GM19035 (cell line): Measurements from ENCODE around the gene RETREG1.
A peak's percentile ranks its signal among the peaks of the same experiment; 100 is the strongest.
"Not testable (repeated sequence)": the region's sequence is repeated elsewhere in the genome, so short reads cannot be mapped to it uniquely, and the experiment has no call there.

ENCODE experiments used
- ATAC-seq: cut with Tn5 transposase; IDR thresholded peaks from one replicate; pipeline ENCODE4 v1.9.1; 2021; ENCODE audit not compliant: unreplicated experiment

Gene RETREG1

DNA sequence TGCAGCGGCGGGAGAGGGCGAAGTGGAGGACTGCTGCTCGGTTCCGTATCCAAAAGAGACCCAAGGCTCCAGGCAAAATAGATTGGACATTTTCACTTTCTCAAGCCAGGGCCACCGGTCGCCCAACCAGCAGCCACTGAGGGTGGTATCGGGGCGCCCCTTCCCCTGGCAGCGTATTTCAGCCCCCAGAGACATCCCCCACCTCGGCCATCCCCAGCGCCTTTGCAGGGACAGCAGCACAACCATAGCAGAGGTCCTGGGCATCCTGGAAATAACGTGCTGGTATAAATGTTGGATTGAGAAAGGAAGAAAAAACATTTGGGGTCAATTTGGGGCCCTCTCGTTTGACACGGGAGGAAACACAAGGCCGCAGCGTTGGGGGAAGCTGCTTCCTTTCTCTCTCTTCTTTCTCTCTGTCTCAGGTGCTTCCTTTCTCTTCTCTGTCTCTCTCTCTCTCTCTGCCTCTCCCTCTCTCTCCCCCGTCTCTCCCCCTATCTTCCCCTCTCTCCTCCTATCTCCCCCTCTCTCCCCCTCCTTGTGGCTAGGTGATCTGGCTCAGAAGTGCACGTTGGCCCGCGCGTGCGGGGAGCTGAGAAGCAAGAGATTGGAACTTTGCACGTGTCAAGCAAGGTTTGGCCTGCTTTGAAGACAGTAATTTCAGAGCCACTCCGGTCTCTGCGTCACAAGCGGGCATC, 624 bp upstream of the RETREG1 start:
- ATAC-seq: peak; percentile 5

GRCh38 chr5:16615741-16616535, 859 bp downstream of the RETREG1 start:
- ATAC-seq: no peak

DNA sequence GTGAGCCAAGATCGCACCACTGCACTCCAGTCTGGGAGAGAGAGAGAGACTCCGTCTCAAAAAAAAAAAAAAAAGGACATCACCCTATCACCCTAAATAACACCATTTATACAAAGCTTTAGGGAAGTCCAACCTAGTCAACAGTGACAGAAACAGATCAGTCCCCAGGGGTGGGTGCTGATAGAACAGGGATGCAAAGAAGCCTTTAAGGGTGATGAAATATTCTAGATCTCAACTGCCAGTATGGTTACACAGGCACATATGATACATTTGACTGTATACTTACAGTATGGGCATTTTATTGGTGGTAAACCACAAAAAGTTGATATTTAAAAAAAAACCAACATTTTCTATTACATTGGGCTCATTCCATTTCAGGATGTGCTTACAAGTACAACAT, 4.8 kb downstream of the RETREG1 start:
- ATAC-seq: no peak

GRCh38 chr5:16610896-16611295, 5.9 kb downstream of the RETREG1 start:
- not testable (repeated sequence) for ATAC-seq

GRCh38 chr5:16609412-16609811, 7.4 kb downstream of the RETREG1 start:
- ATAC-seq: no peak

GRCh38 chr5:16606628-16607027, 10.2 kb downstream of the RETREG1 start:
- ATAC-seq: no peak

GRCh38 chr5:16603701-16604100, 13.1 kb downstream of the RETREG1 start:
- no peak for ATAC-seq

DNA sequence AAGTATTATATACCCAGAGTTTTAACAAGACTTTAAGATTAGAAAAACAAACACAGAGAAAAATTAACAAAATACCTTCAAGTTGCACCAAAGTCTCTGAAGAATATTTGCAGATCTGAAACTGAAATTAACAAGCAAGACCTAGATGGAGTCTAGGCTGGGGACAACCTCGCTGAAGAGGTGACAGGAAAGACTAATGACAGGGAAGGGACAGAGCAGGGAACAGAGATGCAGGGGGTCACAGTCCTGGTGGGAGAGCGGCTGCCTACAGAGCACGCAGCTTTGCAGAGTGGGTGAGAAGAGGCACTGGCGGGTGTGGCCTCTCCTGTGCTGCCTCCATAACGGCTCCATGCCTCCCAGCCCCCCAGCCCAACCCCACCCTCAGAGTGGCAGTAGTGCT, 13.5 kb downstream of the RETREG1 start:
- ATAC-seq: no peak

DNA sequence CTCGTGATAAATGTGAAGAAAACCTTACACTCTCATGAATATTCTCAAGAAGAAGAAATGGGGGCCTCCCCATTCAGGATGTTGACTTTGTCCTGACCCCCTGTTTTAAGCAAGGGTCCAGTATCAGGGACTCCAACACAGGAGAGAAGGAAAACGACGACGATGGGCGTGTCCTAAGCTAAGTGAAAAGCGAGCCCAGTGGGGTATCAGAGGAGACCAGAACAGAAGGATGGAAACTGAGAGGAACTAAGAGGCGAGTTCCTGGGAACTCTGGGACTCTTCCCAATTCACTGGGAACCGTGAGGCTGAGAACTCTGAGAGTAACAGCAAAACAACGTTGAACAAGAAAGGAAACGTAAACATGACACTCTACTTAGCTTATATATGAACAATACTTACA, 14.6 kb downstream of the RETREG1 start:
- ATAC-seq: no peak

DNA sequence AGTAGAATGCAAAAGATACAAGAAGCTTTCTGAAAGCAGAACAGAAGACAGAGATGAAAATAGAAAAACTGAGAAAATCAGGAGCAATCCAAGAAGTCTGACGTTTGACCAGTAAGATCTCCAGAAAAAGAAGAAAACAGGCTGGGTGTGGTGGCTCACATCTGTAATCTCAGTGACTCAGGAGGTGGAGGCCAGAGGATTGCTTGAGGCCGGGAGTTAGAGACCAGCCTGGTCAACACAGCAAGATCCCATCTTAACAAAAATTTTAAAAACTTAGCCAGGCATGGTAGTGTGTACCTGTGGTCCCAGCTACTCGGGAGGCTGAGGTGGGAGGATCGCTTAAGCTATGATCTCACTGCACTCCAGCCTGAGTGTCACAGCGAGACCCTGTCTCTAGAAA, 15.9 kb downstream of the RETREG1 start:
- ATAC-seq: no peak

- ATAC-seq: no peak
Measured at GRCh38 chr5:16600397-16600796, 16.4 kb downstream of the RETREG1 start.

DNA sequence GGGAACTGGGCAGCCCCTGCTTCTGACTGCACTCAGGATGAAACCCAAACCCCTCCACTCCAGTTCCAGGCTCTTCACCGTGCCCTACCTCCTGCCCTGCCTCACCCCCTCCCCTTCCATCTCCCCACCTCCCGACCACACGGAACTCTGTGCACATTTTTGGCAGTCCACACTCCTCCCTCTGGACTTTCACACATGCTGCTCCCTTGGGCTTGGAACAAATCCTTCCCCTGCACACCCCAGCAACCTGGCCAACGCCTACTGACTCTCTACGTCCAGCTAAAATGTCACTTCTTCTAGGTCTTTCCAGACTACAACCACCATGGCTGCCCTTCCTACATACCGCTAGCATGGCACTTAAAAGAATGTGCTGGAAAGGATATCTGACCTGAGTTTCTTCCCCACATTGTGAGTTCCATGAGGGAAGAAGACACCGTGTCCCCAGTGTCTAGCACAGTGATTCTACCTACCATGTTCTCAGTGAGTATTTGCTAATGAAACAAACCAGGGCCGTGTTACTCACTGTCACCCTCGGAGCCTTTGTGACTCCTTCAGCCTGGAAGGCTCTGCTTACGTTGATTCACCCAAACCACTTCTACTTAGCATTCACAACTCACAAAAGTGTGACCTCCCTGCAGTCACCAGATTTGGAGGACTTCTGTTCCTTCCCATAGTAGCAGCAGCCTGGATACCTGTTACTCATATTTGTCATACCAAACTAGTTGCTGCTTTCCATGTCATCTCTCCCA, 18.7 kb downstream of the RETREG1 start:
- ATAC-seq: no peak

- ATAC-seq: no peak
Measured at GRCh38 chr5:16596581-16596940, 20.2 kb downstream of the RETREG1 start.

DNA sequence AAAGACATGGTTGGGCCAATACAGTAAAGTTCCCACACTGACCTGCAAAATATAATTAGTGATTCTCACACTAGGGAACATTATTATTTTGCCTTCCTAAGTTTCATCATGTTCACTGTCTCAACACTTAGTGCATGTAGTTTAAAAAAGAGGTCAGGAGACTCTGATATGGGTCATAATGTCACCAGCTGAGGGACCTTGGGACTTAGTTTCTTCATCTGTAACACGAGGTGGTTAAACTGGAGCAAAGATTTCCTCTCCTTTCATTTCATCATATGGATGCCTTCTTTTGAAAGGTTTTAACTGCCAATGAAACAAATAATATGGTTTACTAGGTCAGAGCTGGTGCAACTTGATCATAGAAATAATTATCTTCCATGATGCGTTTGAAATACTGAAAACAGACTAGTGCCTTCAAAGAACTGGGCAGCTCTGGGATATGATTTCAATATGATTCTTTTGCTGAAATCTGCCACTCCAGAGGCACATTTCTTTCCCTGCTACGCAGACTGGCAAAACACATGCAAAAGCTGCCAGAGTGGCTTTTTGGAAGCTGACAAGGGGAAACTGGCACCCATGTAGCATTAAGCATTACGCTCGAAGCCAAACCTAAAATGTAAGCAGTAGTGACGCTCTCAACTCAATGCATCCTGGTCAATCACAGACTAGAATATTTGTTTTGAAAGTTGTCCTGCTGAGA, 20.8 kb downstream of the RETREG1 start:
- no peak for ATAC-seq

GRCh38 chr5:16593628-16594027, 23.2 kb downstream of the RETREG1 start:
- no peak for ATAC-seq

- no peak for ATAC-seq
Measured at GRCh38 chr5:16593013-16593412, 23.8 kb downstream of the RETREG1 start.

DNA sequence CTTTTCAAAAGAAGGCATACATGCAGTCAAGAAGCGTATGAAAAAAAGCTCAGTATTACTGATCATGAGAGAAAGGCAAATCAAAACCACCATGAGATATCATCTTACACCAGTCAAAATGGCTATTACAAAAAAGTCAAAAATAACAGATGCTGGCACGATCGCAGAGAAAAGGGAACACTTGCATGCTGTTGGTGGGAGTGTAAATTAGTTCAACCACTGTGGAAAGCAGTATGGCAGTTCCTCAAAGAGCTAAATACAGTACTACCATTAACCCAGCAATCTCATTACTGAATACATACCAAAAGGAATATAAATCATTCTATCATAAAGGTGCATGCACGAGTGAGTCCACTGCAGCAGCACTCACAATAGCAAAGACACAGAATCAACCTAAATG, 24.5 kb downstream of the RETREG1 start:
- no peak for ATAC-seq

- no peak for ATAC-seq
Measured at GRCh38 chr5:16590685-16591084, 26.1 kb downstream of the RETREG1 start.

- ATAC-seq: no peak
Measured at GRCh38 chr5:16589658-16590057, 27.1 kb downstream of the RETREG1 start.

DNA sequence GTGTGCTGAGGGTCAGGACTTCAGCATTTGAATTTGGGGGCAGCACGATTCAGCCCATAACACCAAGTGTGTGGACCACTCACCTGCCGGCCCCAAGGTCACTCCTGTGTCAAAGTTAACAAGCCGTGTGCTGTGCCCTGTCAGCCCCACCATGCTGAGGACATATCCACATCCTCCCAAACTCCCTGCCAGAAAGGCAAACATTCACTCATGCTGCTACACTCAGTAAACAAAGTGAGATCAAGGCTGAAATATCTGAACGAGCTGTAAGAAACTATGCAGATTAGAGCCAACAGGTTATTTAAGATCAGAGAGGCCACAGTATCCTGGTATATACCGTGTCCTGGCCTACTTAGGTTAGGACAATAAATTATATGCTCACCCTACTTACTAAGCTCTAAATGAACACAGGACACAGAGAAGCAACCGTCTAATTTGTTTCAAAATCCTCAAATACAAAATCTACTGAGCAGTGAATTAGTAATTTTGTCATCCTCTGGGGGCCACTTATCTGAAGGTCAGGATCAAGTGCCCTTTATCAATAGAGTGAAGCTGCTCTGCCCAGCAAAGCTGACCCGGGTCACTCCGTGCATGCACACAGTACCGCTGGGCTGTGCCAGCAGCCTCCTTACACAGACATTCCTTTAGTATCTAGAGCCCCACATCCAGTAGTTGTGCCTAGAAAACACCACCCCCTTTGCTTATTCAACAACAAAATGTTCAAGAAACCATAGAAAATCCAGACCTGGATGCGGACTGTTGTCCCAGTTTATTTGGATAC, 28.2 kb downstream of the RETREG1 start:
- no peak for ATAC-seq

- ATAC-seq: no peak
Measured at GRCh38 chr5:16586556-16586955, 30.2 kb downstream of the RETREG1 start.
